ENCODE data around the gene PDCD11. TPM values are rescaled to one million over a fixed set of nuclear protein-coding genes. Genes with fewer than 3 reads are reported as not detected.

Gene PDCD11
- total and polyA plus RNA-seq, 4 donors, result 8.3 to 20.9 (median 9.8) TPM

- no peaks in the 10 kb centered on the region for H3K36me3 ChIP-seq (ENCODE audit: control insufficient read depth in 4 of 4, insufficient read depth in 3 of 4, low read depth in 1 of 4, low read length in 3 of 4)
- no peak for DNase-seq (ENCODE audit: low spot score)
- H3K4me1 ChIP-seq (ENCODE audit: control insufficient read depth in 4 of 4, insufficient read depth in 4 of 4, low read length in 3 of 4), result no peaks in the 10 kb centered on the region
- H3K9ac ChIP-seq (ENCODE audit: low read depth in 1 of 2, low read length in 2 of 2), result no peak overlapping the region
- no peak overlapping the region for H3K27ac ChIP-seq (ENCODE audit: low read depth in 1 of 2, low read length in 2 of 2)
- 93% methylated on average over 2 of the region's 2 CpGs for WGBS
- no peak overlapping the region for H3K4me3 ChIP-seq (ENCODE audit: low read depth in 1 of 3, low read length in 3 of 3)
- TF ChIP-seq NR2F2 (IDR thresholded peaks at IDR 0.05), result no peak
- no peak for TF ChIP-seq MAX (IDR thresholded peaks at IDR 0.05)
- no peak for TF ChIP-seq REST (IDR thresholded peaks at IDR 0.05)
- no peak for TF ChIP-seq GABPA (IDR thresholded peaks at IDR 0.05 in 1 of 2, conservative IDR thresholded peaks at IDR 0.05 in 1 of 2)
- TF ChIP-seq, protein P1, sequence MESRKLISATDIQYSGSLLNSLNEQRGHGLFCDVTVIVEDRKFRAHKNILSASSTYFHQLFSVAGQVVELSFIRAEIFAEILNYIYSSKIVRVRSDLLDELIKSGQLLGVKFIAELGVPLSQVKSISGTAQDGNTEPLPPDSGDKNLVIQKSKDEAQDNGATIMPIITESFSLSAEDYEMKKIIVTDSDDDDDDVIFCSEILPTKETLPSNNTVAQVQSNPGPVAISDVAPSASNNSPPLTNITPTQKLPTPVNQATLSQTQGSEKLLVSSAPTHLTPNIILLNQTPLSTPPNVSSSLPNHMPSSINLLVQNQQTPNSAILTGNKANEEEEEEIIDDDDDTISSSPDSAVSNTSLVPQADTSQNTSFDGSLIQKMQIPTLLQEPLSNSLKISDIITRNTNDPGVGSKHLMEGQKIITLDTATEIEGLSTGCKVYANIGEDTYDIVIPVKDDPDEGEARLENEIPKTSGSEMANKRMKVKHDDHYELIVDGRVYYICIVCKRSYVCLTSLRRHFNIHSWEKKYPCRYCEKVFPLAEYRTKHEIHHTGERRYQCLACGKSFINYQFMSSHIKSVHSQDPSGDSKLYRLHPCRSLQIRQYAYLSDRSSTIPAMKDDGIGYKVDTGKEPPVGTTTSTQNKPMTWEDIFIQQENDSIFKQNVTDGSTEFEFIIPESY (IDR thresholded peaks at IDR 0.05), result no peak
- TF ChIP-seq RXRA (IDR thresholded peaks at IDR 0.05), result no peak
- no peak for TF ChIP-seq FOXA1 (IDR thresholded peaks at IDR 0.05)
- no peak for TF ChIP-seq HNF4A (conservative IDR thresholded peaks at IDR 0.05)
- no peak for TF ChIP-seq JUND (IDR thresholded peaks at IDR 0.05)
- TF ChIP-seq EGR1 (IDR thresholded peaks at IDR 0.05; ENCODE audit: low read depth in 2 of 2), result no peak
- TF ChIP-seq HNF4G (IDR thresholded peaks at IDR 0.05), result no peak
- no peak for TF ChIP-seq SP1 (IDR thresholded peaks at IDR 0.05)
- TF ChIP-seq TAF1 (conservative IDR thresholded peaks at IDR 0.05), result no peak
- no peak for TF ChIP-seq YY1 (IDR thresholded peaks at IDR 0.05)
- no peak for TF ChIP-seq ATF3 (IDR thresholded peaks at IDR 0.05)
- no peaks in the 10 kb centered on the region for H3K9me3 ChIP-seq (ENCODE audit: control insufficient read depth in 4 of 4, low read length in 3 of 4)
- H3K27me3 ChIP-seq (ENCODE audit: control insufficient read depth in 4 of 4, insufficient read depth in 4 of 4, low read length in 3 of 4), result no peaks in the 10 kb centered on the region
Observed at GRCh38 chr10:103472005-103472404, 75.6 kb downstream of the PDCD11 start.

GRCh38 chr10:103473261-103473671, 76.8 kb downstream of the PDCD11 start:
- H3K27me3 ChIP-seq (ENCODE audit: control insufficient read depth in 4 of 4, insufficient read depth in 4 of 4, low read length in 3 of 4), result no peaks in the 10 kb centered on the region
- no peak for DNase-seq (ENCODE audit: low spot score)
- no peak overlapping the region for H3K27ac ChIP-seq (ENCODE audit: low read depth in 1 of 2, low read length in 2 of 2)
- TF ChIP-seq SP1 (IDR thresholded peaks at IDR 0.05) (no peak), YY1 (IDR thresholded peaks at IDR 0.05) (no peak), HNF4A (conservative IDR thresholded peaks at IDR 0.05) (no peak), ATF3 (IDR thresholded peaks at IDR 0.05) (no peak), FOXA1 (IDR thresholded peaks at IDR 0.05) (no peak)
- H3K9ac ChIP-seq (ENCODE audit: low read depth in 1 of 2, low read length in 2 of 2), result no peak overlapping the region
- no peak overlapping the region for H3K4me3 ChIP-seq (ENCODE audit: low read depth in 1 of 3, low read length in 3 of 3)
- WGBS, result 65% methylated on average over 32 of the region's 32 CpGs
- no peaks in the 10 kb centered on the region for H3K4me1 ChIP-seq (ENCODE audit: control insufficient read depth in 4 of 4, insufficient read depth in 4 of 4, low read length in 3 of 4)
- no peaks in the 10 kb centered on the region for H3K9me3 ChIP-seq (ENCODE audit: control insufficient read depth in 4 of 4, low read length in 3 of 4)
- H3K36me3 ChIP-seq (ENCODE audit: control insufficient read depth in 4 of 4, insufficient read depth in 3 of 4, low read depth in 1 of 4, low read length in 3 of 4), result no peaks in the 10 kb centered on the region

Measured in liver (tissue), 9 donors.